Amygdala (tissue), 56 donors: ENCODE measurements around the gene FAT1.
"Not testable (repeated sequence)": the region's sequence is repeated elsewhere in the genome, so short reads cannot be mapped to it uniquely, and the experiment has no call there.

Experiments
- DNase-seq, 56 donors: peaks; one replicate each; lab custom pipeline; 2025; lab: John Stamatoyannopoulos, UW

FAT1 gene

GRCh38 chr4:186723292-186724057, at the start of gene FAT1:
TSS of gene FAT1 (minus strand) at chr4:186723856. CDS start at chr4:186709827, 14,029 bp downstream.
- DNase-seq, result peak in 36 of 56 donors; percentile 10 to 76 (median 40)

- DNase-seq, result no peak
Measured at GRCh38 chr4:186772936-186773487, 49.4 kb upstream of the FAT1 start.

GRCh38 chr4:186771624-186772023, 48.0 kb upstream of the FAT1 start:
- no peak for DNase-seq

GRCh38 chr4:186770481-186771175, 47.0 kb upstream of the FAT1 start:
- DNase-seq, result no peak

GRCh38 chr4:186767794-186768193, 44.1 kb upstream of the FAT1 start:
- no peak for DNase-seq

GRCh38 chr4:186765673-186766546, 42.3 kb upstream of the FAT1 start:
- DNase-seq, result no peak

- no peak for DNase-seq
Measured at GRCh38 chr4:186765138-186765537, 41.5 kb upstream of the FAT1 start.

- DNase-seq, result no peak
Measured at GRCh38 chr4:186764457-186764856, 40.8 kb upstream of the FAT1 start.

- DNase-seq, result no peak
Measured at GRCh38 chr4:186762865-186763264, 39.2 kb upstream of the FAT1 start.

- DNase-seq, result no peak
Measured at GRCh38 chr4:186762361-186762760, 38.7 kb upstream of the FAT1 start.

- DNase-seq, result not testable (repeated sequence)
Measured at GRCh38 chr4:186761956-186762355, 38.3 kb upstream of the FAT1 start.

- peak in 5 of 56 donors; percentile 1 to 35 (median 7) for DNase-seq
Measured at GRCh38 chr4:186761393-186761792, 37.7 kb upstream of the FAT1 start.

GRCh38 chr4:186760576-186760975, 36.9 kb upstream of the FAT1 start:
- no peak for DNase-seq

- no peak for DNase-seq
Measured at GRCh38 chr4:186759990-186760389, 36.3 kb upstream of the FAT1 start.

- DNase-seq, result no peak
Measured at GRCh38 chr4:186758929-186759682, 35.5 kb upstream of the FAT1 start.

- DNase-seq, result no peak
Measured at GRCh38 chr4:186757696-186758355, 34.2 kb upstream of the FAT1 start.

GRCh38 chr4:186756550-186756949, 32.9 kb upstream of the FAT1 start:
- not testable (repeated sequence) for DNase-seq

GRCh38 chr4:186755550-186756519, 32.2 kb upstream of the FAT1 start:
- DNase-seq, result no peak
